HG03175 (cell line): ENCODE measurements around the gene STK17A.
A peak's percentile ranks its signal among the peaks of the same experiment; 100 is the strongest.
"Not testable (repeated sequence)": the region's sequence is repeated elsewhere in the genome, so short reads cannot be mapped to it uniquely, and the experiment has no call there.

Experiments used
- ATAC-seq: cut with Tn5 transposase; IDR thresholded peaks from one replicate; pipeline ENCODE4 v1.9.1; 2021; ENCODE audit warnings: mild to moderate bottlenecking, moderate library complexity; ENCODE audit not compliant: unreplicated experiment

Gene STK17A

GRCh38 chr7:43653891-43654504 is 71.1 kb downstream of the STK17A start:
- ATAC-seq, result no peak

GRCh38 chr7:43655584-43655983 is 72.7 kb downstream of the STK17A start:
- ATAC-seq, result no peak

GRCh38 chr7:43656997-43657396 is 74.1 kb downstream of the STK17A start:
- no peak for ATAC-seq

- ATAC-seq, result peak; percentile 77
Observed at GRCh38 chr7:43658718-43659548, 76.0 kb downstream of the STK17A start.

- ATAC-seq, result no peak
Observed at GRCh38 chr7:43659549-43659896, 76.6 kb downstream of the STK17A start.

- no peak for ATAC-seq
Observed at GRCh38 chr7:43660141-43660540, 77.2 kb downstream of the STK17A start.

GRCh38 chr7:43664681-43665080 is 81.8 kb downstream of the STK17A start:
- no peak for ATAC-seq

GRCh38 chr7:43666938-43667337 is 84.0 kb downstream of the STK17A start:
- ATAC-seq, result no peak

GRCh38 chr7:43668035-43668434 is 85.1 kb downstream of the STK17A start:
- no peak for ATAC-seq

GRCh38 chr7:43669286-43670081 is 86.6 kb downstream of the STK17A start:
- peak; percentile 73 for ATAC-seq

GRCh38 chr7:43671521-43671920 is 88.6 kb downstream of the STK17A start:
- no peak for ATAC-seq

- ATAC-seq, result not testable (repeated sequence)
Observed at GRCh38 chr7:43673243-43673976, 90.5 kb downstream of the STK17A start.

GRCh38 chr7:43674559-43675436 is 91.9 kb downstream of the STK17A start:
- no peak for ATAC-seq
